ENCODE data around the gene TDRD3.

TDRD3 gene

DNA sequence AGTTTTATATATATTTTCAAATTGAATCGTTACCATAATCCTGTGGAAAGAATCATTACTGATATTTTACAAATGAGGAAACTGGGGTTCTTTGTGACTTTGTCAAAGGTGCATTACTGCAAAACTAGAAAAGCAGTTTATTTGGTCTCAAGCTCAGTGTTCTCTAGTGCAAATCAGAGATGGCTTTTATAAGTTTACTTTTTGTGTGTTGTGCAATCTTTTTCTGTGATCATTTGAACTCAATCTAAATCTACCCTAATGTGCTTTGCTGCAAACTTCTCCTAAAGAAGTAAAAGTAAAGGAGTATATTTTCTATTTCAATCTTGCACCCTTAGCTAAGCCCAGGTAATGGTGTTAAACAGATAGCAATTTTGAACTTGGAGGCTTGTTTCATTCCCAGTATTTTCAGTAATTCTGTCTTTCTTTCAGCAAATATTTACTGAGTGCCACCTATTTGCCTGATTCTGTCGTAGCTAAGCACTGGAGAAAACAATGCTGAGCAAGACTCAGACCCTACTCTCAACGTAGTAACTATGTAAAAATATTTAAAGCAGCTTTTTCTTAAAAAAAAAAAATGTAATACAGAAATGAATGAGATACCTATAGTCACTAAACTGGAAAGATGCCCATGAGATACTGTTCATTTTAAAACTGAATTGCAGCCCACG is 124.0 kb downstream of the TDRD3 start:
- TF ChIP-seq EP300 (IDR thresholded peaks at IDR 0.05; ENCODE audit: borderline replicate concordance) = no peak
- TF ChIP-seq CREB1 (IDR thresholded peaks at IDR 0.05; ENCODE audit: low read depth) = no peak
- TF ChIP-seq NFIC (IDR thresholded peaks at IDR 0.05) = no peak
- no peak for TF ChIP-seq TEAD4 (IDR thresholded peaks at IDR 0.05)
- TF ChIP-seq EGR1 (IDR thresholded peaks at IDR 0.05) = no peak
- TF ChIP-seq RAD21 (IDR thresholded peaks at IDR 0.05; ENCODE audit: low read depth) = no peak

DNA sequence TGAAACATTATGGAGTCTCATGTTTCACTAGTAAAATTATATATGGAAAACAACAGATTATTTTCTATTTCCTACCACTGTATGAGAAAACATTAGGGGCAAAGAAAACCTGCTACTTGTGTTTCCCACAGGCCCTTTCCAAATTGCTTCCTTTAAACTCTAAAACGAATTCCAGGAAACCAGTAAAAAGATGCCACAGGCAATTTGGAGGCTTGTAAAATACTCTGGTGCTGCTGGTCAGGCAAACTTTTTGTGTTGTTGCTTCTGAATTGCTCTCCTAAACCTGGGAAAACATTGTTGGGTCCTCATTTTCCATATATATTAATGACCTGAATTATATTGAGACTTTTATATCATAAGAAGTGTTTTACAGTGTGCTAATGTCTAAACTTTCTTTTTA is 141.5 kb downstream of the TDRD3 start:
- TF ChIP-seq CEBPB (IDR thresholded peaks at IDR 0.05) = no peak
- TF ChIP-seq TEAD4 (IDR thresholded peaks at IDR 0.05) = no peak
- no peak for TF ChIP-seq USF1 (IDR thresholded peaks at IDR 0.05)
- TF ChIP-seq CREB1 (IDR thresholded peaks at IDR 0.05; ENCODE audit: low read depth) = no peak
- TF ChIP-seq RAD21 (IDR thresholded peaks at IDR 0.05; ENCODE audit: low read depth) = no peak
- TF ChIP-seq TAF1 (IDR thresholded peaks at IDR 0.05; ENCODE audit: low read depth) = no peak

DNA sequence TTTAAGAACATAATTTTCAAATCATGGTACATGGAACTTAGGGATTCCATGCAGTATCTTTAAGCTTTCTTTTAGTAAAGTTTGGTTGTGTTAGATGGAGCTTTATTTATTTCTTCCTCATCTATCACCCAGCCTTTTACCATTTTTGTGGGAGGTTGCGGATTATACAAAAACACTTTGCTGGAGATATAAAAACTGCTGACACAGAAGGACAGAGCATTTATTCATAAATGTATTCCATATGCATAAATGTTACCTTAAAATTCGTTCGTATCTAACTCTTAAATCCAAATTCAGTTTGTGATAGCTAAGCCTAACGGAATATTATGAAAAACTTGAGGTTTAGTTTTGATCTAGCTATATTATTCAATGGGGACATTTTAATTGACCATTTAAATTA is 143.3 kb downstream of the TDRD3 start:
- TF ChIP-seq EGR1 (IDR thresholded peaks at IDR 0.05) (no peak), MAX (IDR thresholded peaks at IDR 0.05) (no peak), CREB1 (IDR thresholded peaks at IDR 0.05; ENCODE audit: low read depth) (no peak), TAF1 (IDR thresholded peaks at IDR 0.05; ENCODE audit: low read depth) (no peak), YY1 (IDR thresholded peaks at IDR 0.05; ENCODE audit: low read depth) (no peak), CEBPB (IDR thresholded peaks at IDR 0.05) (no peak), NFIC (IDR thresholded peaks at IDR 0.05) (no peak), EP300 (IDR thresholded peaks at IDR 0.05; ENCODE audit: borderline replicate concordance) (no peak), ZBTB7A (IDR thresholded peaks at IDR 0.05; ENCODE audit: low read depth) (no peak), TEAD4 (IDR thresholded peaks at IDR 0.05) (no peak), RAD21 (IDR thresholded peaks at IDR 0.05; ENCODE audit: low read depth) (no peak), TCF12 (IDR thresholded peaks at IDR 0.05; ENCODE audit: low read depth) (no peak), USF1 (IDR thresholded peaks at IDR 0.05) (no peak), REST (IDR thresholded peaks at IDR 0.05; ENCODE audit: low read depth) (no peak), FOXM1 (IDR thresholded peaks at IDR 0.05; ENCODE audit: borderline replicate concordance, low read depth) (no peak)

DNA sequence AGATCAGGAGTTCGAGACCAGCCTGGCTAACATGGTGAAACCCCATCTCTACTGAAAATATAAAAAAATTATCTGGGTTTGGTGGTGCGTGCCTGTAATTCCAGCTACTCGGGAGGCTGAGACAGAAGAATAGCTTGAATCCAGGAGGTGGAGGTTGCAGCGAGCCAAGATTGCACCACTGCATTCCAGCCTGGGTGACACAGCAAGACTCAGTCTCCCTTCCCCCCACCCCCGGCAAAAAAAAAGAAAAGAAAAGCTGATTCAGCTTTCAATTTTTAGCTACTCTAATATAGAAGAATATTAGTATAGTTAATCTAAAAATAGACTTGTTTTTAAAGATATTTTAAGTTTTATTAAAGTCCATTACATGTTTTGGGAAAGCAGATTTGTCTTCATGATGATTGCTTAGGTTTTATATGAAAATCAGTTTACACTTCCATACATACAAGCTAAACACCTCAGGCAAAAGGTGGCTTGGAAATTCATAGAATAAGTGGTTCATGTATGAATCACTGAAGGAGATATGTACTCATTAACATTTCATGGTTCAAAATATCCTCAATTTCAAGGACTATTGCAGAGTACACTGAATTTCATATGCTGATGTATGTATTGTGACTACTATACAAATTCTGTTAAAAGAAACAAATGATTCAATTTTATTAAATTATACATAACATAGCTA is 165.2 kb downstream of the TDRD3 start:
- TF ChIP-seq CEBPB (IDR thresholded peaks at IDR 0.05) (no peak), EGR1 (IDR thresholded peaks at IDR 0.05) (no peak), FOXM1 (IDR thresholded peaks at IDR 0.05; ENCODE audit: borderline replicate concordance, low read depth) (no peak), MAX (IDR thresholded peaks at IDR 0.05) (no peak), USF1 (IDR thresholded peaks at IDR 0.05) (no peak), REST (IDR thresholded peaks at IDR 0.05; ENCODE audit: low read depth) (no peak), NFIC (IDR thresholded peaks at IDR 0.05) (no peak), RAD21 (IDR thresholded peaks at IDR 0.05; ENCODE audit: low read depth) (no peak), TEAD4 (IDR thresholded peaks at IDR 0.05) (no peak), YY1 (IDR thresholded peaks at IDR 0.05; ENCODE audit: low read depth) (no peak), EP300 (IDR thresholded peaks at IDR 0.05; ENCODE audit: borderline replicate concordance) (no peak), TAF1 (IDR thresholded peaks at IDR 0.05; ENCODE audit: low read depth) (no peak)

- TF ChIP-seq TCF12 (IDR thresholded peaks at IDR 0.05; ENCODE audit: low read depth) = no peak
- no peak for TF ChIP-seq TEAD4 (IDR thresholded peaks at IDR 0.05)
- no peak for TF ChIP-seq EP300 (IDR thresholded peaks at IDR 0.05; ENCODE audit: borderline replicate concordance)
- no peak for TF ChIP-seq REST (IDR thresholded peaks at IDR 0.05; ENCODE audit: low read depth)
- TF ChIP-seq CEBPB (IDR thresholded peaks at IDR 0.05) = no peak
Measured at GRCh38 chr13:60571571-60571970, 174.6 kb downstream of the TDRD3 start.
